HEK293 (cell line): ENCODE data around the gene RNF43.
A peak's percentile ranks its signal among the peaks of the same experiment; 100 is the strongest.

Experiments used
- CTCF ChIA-PET: fragments of 350-600 bp; formaldehyde crosslinking; extraction: SDS; loops from one replicate; lab custom pipeline; 2021; ENCODE audit warnings: antibody characterized with exemption; lab: Yijun Ruan, JAX
- POLR2A ChIA-PET: fragments of 300-600 bp; formaldehyde crosslinking; extraction: SDS; loops from one replicate; lab custom pipeline; 2020; ENCODE audit warnings: antibody characterized with exemption, inconsistent platforms; lab: Yijun Ruan, JAX
- H3K27ac ChIP-seq: fragments of 200-500 bp; sonication (Bioruptor generic); 2 replicates; pipeline ENCODE4 v1.5.1; 2014; ENCODE audit warnings: low read depth, low read length, control low read depth, inconsistent platforms; ENCODE audit errors: extremely low read depth
- H3K36me3 ChIP-seq, 2 experiments: fragments of 200-500 bp in 1 of 2; sonication (Bioruptor generic) in 1 of 2; 1 replicate in 1 of 2; 2 replicates in 1 of 2; pipeline ENCODE4 v1.5.1; 2014 to 2017; ENCODE audit warnings: inconsistent platforms in 2 of 2, low read length in 2 of 2; ENCODE audit not compliant: control insufficient read depth in 2 of 2, insufficient read depth in 1 of 2
- H3K4me1 ChIP-seq: fragments of 200-500 bp; sonication (Bioruptor generic); 2 replicates; pipeline ENCODE4 v1.5.1; 2014; ENCODE audit warnings: mild to moderate bottlenecking, low read length, inconsistent platforms; ENCODE audit not compliant: control insufficient read depth, insufficient read depth
- H3K4me3 ChIP-seq: 2 replicates; pipeline ENCODE4 v1.5.1; 2011; ENCODE audit warnings: low read depth, mild to moderate bottlenecking, control low read depth, low read length, moderate library complexity
- H3K9me3 ChIP-seq: fragments of 200-500 bp; sonication (Bioruptor generic); 2 replicates; pipeline ENCODE4 v1.5.1; 2014; ENCODE audit warnings: low read depth, low read length, inconsistent platforms; ENCODE audit not compliant: control insufficient read depth, insufficient read depth
- KLF8 ChIP-seq: fragments of 450-650 bp; formaldehyde crosslinking; IDR thresholded peaks from 2 replicates; pipeline ENCODE4 v1.5.1; 2016; ENCODE audit warnings: missing biosample characterization, missing genetic modification characterization
- PRDM1 ChIP-seq: fragments of 450-650 bp; formaldehyde crosslinking; IDR thresholded peaks from 2 replicates; pipeline ENCODE4; 2016; ENCODE audit warnings: missing biosample characterization, missing genetic modification characterization
- PRDM10 ChIP-seq: fragments of 450-650 bp; formaldehyde crosslinking; IDR thresholded peaks from 2 replicates; pipeline ENCODE4 v1.5.1; 2016; ENCODE audit warnings: missing biosample characterization, missing genetic modification characterization
- PRDM6 ChIP-seq: fragments of 450-650 bp; formaldehyde crosslinking; IDR thresholded peaks from 2 replicates; pipeline ENCODE4 v1.5.1; 2017; ENCODE audit warnings: missing biosample characterization, missing genetic modification characterization
- YY1 ChIP-seq: fragments of 450-650 bp; formaldehyde crosslinking; IDR thresholded peaks from 2 replicates; pipeline ENCODE4 v1.5.1; 2018; ENCODE audit warnings: missing biosample characterization, missing genetic modification characterization
- ZNF10 ChIP-seq: fragments of 450-650 bp; formaldehyde crosslinking; IDR thresholded peaks from 2 replicates; pipeline ENCODE4 v1.5.1; 2017; ENCODE audit warnings: missing biosample characterization, missing genetic modification characterization
- ZNF394 ChIP-seq: fragments of 450-650 bp; formaldehyde crosslinking; IDR thresholded peaks from 2 replicates; pipeline ENCODE4 v1.5.1; 2016; ENCODE audit warnings: missing biosample characterization, missing genetic modification characterization, mild to moderate bottlenecking, moderate library complexity, borderline replicate concordance
- ZNF518A ChIP-seq: fragments of 450-650 bp; formaldehyde crosslinking; conservative IDR thresholded peaks from 2 replicates; pipeline ENCODE4 v1.5.1; 2016; ENCODE audit warnings: low read depth, missing biosample characterization, missing genetic modification characterization
- ZNF555 ChIP-seq: fragments of 450-650 bp; formaldehyde crosslinking; conservative IDR thresholded peaks from 2 replicates; pipeline ENCODE4 v1.5.1; 2017; ENCODE audit warnings: missing biosample characterization, mild to moderate bottlenecking, missing genetic modification characterization, inconsistent platforms
- ZNF600 ChIP-seq: fragments of 450-650 bp; formaldehyde crosslinking; IDR thresholded peaks from 2 replicates; pipeline ENCODE4 v1.5.1; 2016; ENCODE audit warnings: missing biosample characterization, missing genetic modification characterization
- ZNF843 ChIP-seq: fragments of 450-650 bp; formaldehyde crosslinking; IDR thresholded peaks from 2 replicates; pipeline ENCODE4 v1.5.1; 2016; ENCODE audit warnings: missing biosample characterization, missing genetic modification characterization
- ZSCAN16 ChIP-seq: fragments of 450-650 bp; formaldehyde crosslinking; IDR thresholded peaks from 2 replicates; pipeline ENCODE4 v1.5.1; 2016; ENCODE audit warnings: missing biosample characterization, missing genetic modification characterization
- ZXDB ChIP-seq: fragments of 450-650 bp; formaldehyde crosslinking; IDR thresholded peaks from 2 replicates; pipeline ENCODE4 v1.5.1; 2016; ENCODE audit warnings: missing biosample characterization, missing genetic modification characterization
- TF ChIP-seq, protein P1 (sequence below): fragments of 450-650 bp; formaldehyde crosslinking; IDR thresholded peaks from 2 replicates; pipeline ENCODE4 v1.5.1; 2016; ENCODE audit warnings: missing biosample characterization, missing genetic modification characterization
- TF ChIP-seq, protein P2 (sequence below): fragments of 450-650 bp; formaldehyde crosslinking; IDR thresholded peaks from 2 replicates; pipeline ENCODE4 v1.5.1; 2016; ENCODE audit warnings: missing biosample characterization, missing genetic modification characterization, borderline replicate concordance
- TF ChIP-seq, protein P3 (sequence below): fragments of 450-650 bp; IDR thresholded peaks from 2 replicates; pipeline ENCODE4 v1.5.1; 2018; ENCODE audit warnings: missing biosample characterization, mild to moderate bottlenecking, missing genetic modification characterization

RNF43 gene

DNA sequence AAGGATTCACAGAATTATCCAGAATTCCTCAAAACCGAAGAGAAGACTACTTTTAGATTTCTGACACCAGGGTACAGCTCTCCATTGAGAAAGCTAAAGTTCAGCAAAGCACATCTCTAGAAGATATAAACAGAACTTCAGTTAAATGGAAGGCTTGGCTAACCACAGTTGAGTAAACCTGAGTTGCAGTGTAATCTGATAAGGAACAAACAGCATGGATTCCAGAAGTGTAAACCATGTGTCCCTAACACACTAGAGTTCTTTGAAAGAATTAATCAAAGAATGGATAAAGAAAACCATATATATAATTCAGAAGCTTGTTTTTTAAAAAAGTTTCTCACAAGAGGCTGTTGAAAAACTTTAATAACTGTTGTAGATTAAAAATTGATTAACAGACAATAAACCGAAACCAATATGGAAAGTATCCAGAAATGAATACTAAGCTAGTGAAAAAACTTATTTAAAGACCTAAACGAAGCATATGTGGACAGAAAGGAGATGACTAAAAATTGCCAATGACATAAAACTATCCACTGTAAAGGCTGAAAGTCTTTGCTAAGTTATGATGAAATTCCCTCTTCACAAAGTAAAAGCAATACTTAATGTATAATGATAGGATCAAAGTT, 4.3 kb downstream of the RNF43 start (continued):
- TF ChIP-seq, protein P1, sequence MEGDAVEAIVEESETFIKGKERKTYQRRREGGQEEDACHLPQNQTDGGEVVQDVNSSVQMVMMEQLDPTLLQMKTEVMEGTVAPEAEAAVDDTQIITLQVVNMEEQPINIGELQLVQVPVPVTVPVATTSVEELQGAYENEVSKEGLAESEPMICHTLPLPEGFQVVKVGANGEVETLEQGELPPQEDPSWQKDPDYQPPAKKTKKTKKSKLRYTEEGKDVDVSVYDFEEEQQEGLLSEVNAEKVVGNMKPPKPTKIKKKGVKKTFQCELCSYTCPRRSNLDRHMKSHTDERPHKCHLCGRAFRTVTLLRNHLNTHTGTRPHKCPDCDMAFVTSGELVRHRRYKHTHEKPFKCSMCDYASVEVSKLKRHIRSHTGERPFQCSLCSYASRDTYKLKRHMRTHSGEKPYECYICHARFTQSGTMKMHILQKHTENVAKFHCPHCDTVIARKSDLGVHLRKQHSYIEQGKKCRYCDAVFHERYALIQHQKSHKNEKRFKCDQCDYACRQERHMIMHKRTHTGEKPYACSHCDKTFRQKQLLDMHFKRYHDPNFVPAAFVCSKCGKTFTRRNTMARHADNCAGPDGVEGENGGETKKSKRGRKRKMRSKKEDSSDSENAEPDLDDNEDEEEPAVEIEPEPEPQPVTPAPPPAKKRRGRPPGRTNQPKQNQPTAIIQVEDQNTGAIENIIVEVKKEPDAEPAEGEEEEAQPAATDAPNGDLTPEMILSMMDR (tag by site-specific recombination) = no peak
- 0 out of 2 replicates have a peak, but pooled peaks have one; percentile 2 for TF ChIP-seq ZNF394 (tag by site-specific recombination)
- TF ChIP-seq ZNF555 (tag by site-specific recombination) = no peak
- TF ChIP-seq, protein P2, sequence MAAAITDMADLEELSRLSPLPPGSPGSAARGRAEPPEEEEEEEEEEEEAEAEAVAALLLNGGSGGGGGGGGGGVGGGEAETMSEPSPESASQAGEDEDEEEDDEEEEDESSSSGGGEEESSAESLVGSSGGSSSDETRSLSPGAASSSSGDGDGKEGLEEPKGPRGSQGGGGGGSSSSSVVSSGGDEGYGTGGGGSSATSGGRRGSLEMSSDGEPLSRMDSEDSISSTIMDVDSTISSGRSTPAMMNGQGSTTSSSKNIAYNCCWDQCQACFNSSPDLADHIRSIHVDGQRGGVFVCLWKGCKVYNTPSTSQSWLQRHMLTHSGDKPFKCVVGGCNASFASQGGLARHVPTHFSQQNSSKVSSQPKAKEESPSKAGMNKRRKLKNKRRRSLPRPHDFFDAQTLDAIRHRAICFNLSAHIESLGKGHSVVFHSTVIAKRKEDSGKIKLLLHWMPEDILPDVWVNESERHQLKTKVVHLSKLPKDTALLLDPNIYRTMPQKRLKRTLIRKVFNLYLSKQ (tag by site-specific recombination) = no peak
- TF ChIP-seq ZNF843 (tag by site-specific recombination) = no peak
- TF ChIP-seq ZNF600 (tag by site-specific recombination) = peak; percentile 81
- TF ChIP-seq, protein P3, sequence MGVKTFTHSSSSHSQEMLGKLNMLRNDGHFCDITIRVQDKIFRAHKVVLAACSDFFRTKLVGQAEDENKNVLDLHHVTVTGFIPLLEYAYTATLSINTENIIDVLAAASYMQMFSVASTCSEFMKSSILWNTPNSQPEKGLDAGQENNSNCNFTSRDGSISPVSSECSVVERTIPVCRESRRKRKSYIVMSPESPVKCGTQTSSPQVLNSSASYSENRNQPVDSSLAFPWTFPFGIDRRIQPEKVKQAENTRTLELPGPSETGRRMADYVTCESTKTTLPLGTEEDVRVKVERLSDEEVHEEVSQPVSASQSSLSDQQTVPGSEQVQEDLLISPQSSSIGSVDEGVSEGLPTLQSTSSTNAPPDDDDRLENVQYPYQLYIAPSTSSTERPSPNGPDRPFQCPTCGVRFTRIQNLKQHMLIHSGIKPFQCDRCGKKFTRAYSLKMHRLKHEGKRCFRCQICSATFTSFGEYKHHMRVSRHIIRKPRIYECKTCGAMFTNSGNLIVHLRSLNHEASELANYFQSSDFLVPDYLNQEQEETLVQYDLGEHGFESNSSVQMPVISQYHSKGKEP (tag by site-specific recombination) = 0 out of 2 replicates have a peak, but pooled peaks have one; percentile 16
- 0 out of 2 replicates have a peak, but pooled peaks have one; percentile 17 for TF ChIP-seq ZNF518A (tag by site-specific recombination)
- 0 out of 2 replicates have a peak, but pooled peaks have one; percentile 8 for TF ChIP-seq ZNF10 (tag by site-specific recombination)
- peak; percentile 86 for TF ChIP-seq ZSCAN16
- TF ChIP-seq YY1 (tag by site-specific recombination) = 0 out of 2 replicates have a peak, but pooled peaks have one; percentile 19
- TF ChIP-seq KLF8 (tag by site-specific recombination) = peak; percentile 17; the same call in 1 of the 2 replicates
- TF ChIP-seq PRDM1 (tag by site-specific recombination) = peak; percentile 14; the same call in 1 of the 2 replicates

GRCh38 chr17:58412064-58412703, 5.2 kb downstream of the RNF43 start:
- CTCF ChIA-PET = interaction anchor here (0.8 kb wide), 1 partner anchor 28 kb away, joined by 3 read pairs; no protein-coding TSS in a partner anchor
- Histone ChIP-seq H3K4me3 (no peak overlapping the region), H3K36me3 (no peaks in the 10 kb centered on the region; a peak in 1 of 3 replicates), H3K27ac (no peak overlapping the region), H3K9me3 (no peaks in the 10 kb centered on the region), H3K4me1 (peaks cover 33% of the 10 kb centered on the region)
- POLR2A ChIA-PET = interaction anchor here (0.5 to 1.3 kb wide), 2 partner anchors 51 to 60 kb away, joined by 3 read pairs; partner anchors contain the start of gene SUPT4H1
- TF ChIP-seq PRDM10 (tag by site-specific recombination) (peak; percentile 57), PRDM6 (tag by site-specific recombination) (peak; percentile 12; the same call in 1 of the 2 replicates), ZXDB (tag by site-specific recombination) (no peak)
